SK-N-SH (cell line): ENCODE measurements around the gene NTNG2. TPM values are rescaled to one million over a fixed set of nuclear protein-coding genes. Genes with fewer than 3 reads are reported as not detected.

Source experiments
- CTCF ChIA-PET: fragments of 300-600, 350-600 bp; formaldehyde crosslinking; extraction: SDS; loops from one replicate; lab custom pipeline; 2021; lab: Yijun Ruan, JAX
- POLR2A ChIA-PET: fragments of 350-600 bp; sonication (Branson Sonifier 250); formaldehyde crosslinking; extraction: SDS; loops from one replicate; lab custom pipeline; 2020; ENCODE audit warnings: antibody characterized with exemption, inconsistent platforms; lab: Yijun Ruan, JAX
- DNase-seq: peaks from one replicate; pipeline ENCODE4 v3.0.0; 2012
- H2AFZ ChIP-seq: fragments of 200-600 bp; sonication (generic); 2 replicates; pipeline ENCODE4 v1.8.1; 2016; ENCODE audit warnings: antibody characterized with exemption, mild to moderate bottlenecking, low read depth
- H3F3A ChIP-seq: fragments of 200-600 bp; sonication (generic); replicated peaks from 2 replicates; pipeline ENCODE3; 2016; ENCODE audit warnings: antibody characterized with exemption, mild to moderate bottlenecking; ENCODE audit not compliant: insufficient read depth
- H3K27ac ChIP-seq, 2 experiments: fragments of 200-500 bp in 1 of 2; fragments of 200-600 bp in 1 of 2; sonication (Bioruptor generic) in 1 of 2; sonication (generic), shearing (Covaris generic) in 1 of 2; 2 replicates each; pipeline versions ENCODE4 v1.5.1 to v1.6.1; 2014 to 2016; ENCODE audit warnings: low read depth in 2 of 2, inconsistent platforms in 1 of 2, low read length in 1 of 2, mild to moderate bottlenecking in 1 of 2, mixed read lengths in 1 of 2
- H3K27me3 ChIP-seq: fragments of 200-600 bp; sonication (generic), shearing (Covaris generic); 2 replicates; pipeline ENCODE4 v1.6.1; 2016; ENCODE audit warnings: mixed run types; ENCODE audit not compliant: insufficient read depth
- H3K36me3 ChIP-seq, 2 experiments: fragments of 200-500 bp in 1 of 2; fragments of 200-600 bp in 1 of 2; sonication (Bioruptor generic) in 1 of 2; sonication (generic) in 1 of 2; replicated peaks in 1 of 2; 2 replicates each; pipeline versions ENCODE3 to v1.5.1; 2014 to 2016; ENCODE audit warnings: low read length in 1 of 2, mild to moderate bottlenecking in 1 of 2; ENCODE audit not compliant: insufficient read depth in 2 of 2, control insufficient read depth in 1 of 2
- H3K4me1 ChIP-seq, 2 experiments: fragments of 200-500 bp in 1 of 2; fragments of 200-600 bp in 1 of 2; sonication (Bioruptor generic) in 1 of 2; sonication (generic), shearing (Covaris generic) in 1 of 2; 2 replicates each; pipeline versions ENCODE4 v1.5.1 to v1.6.1; 2014 to 2016; ENCODE audit warnings: low read depth in 1 of 2, low read length in 1 of 2, mixed run types in 1 of 2; ENCODE audit not compliant: insufficient read depth in 2 of 2, control insufficient read depth in 1 of 2
- H3K4me2 ChIP-seq: fragments of 200-600 bp; sonication (generic), shearing (Covaris generic); 2 replicates; pipeline ENCODE4 v1.6.1; 2017; ENCODE audit warnings: mixed run types
- H3K4me3 ChIP-seq, 2 experiments: fragments of 200-500 bp in 1 of 2; fragments of 200-600 bp in 1 of 2; sonication (Bioruptor generic) in 1 of 2; sonication (generic), shearing (Covaris generic) in 1 of 2; 2 replicates each; pipeline versions ENCODE4 v1.5.1 to v1.8.1; 2014 to 2016; ENCODE audit warnings: low read depth in 2 of 2, inconsistent platforms in 1 of 2, low read length in 1 of 2, mild to moderate bottlenecking in 1 of 2, mixed read lengths in 1 of 2, moderate library complexity in 1 of 2
- H3K79me2 ChIP-seq: fragments of 200-600 bp; sonication (generic); 2 replicates; pipeline ENCODE4 v1.8.1; 2017; ENCODE audit warnings: mild to moderate bottlenecking; ENCODE audit not compliant: insufficient read depth
- H3K9ac ChIP-seq: fragments of 200-600 bp; sonication (generic); 2 replicates; pipeline ENCODE4 v1.6.1; 2017; ENCODE audit warnings: mixed run types
- H3K9me2 ChIP-seq: fragments of 200-600 bp; sonication (generic); 2 replicates; pipeline ENCODE4 v1.6.1; 2017; ENCODE audit warnings: mixed run types
- H3K9me3 ChIP-seq: fragments of 200-600 bp; sonication (generic); 2 replicates; pipeline ENCODE4 v1.6.1; 2017; ENCODE audit warnings: mixed run types, mild to moderate bottlenecking, moderate library complexity
- H4K20me1 ChIP-seq: fragments of 200-600 bp; sonication (generic); 2 replicates; pipeline ENCODE4 v1.6.1; 2017; ENCODE audit warnings: mild to moderate bottlenecking, mixed run types; ENCODE audit not compliant: insufficient read depth
- JUND ChIP-seq: IDR thresholded peaks from 2 replicates; pipeline ENCODE4 v1.4.0; 2012
- MXI1 ChIP-seq: IDR thresholded peaks from 2 replicates; pipeline ENCODE4 v1.6.1; 2012; ENCODE audit warnings: mild to moderate bottlenecking, low read depth, low read length, improper control_type of control experiment
- NFIC ChIP-seq: IDR thresholded peaks from 2 replicates; pipeline ENCODE4 v1.4.0; 2012; ENCODE audit warnings: borderline replicate concordance
- RAD21 ChIP-seq: IDR thresholded peaks from 2 replicates; pipeline ENCODE4 v1.6.1; 2012; ENCODE audit warnings: mild to moderate bottlenecking, low read length
- REST ChIP-seq: IDR thresholded peaks from 2 replicates; pipeline ENCODE4 v1.6.1; 2012; ENCODE audit warnings: mild to moderate bottlenecking, low read depth, low read length, moderate library complexity
- RXRA ChIP-seq: IDR thresholded peaks from 2 replicates; pipeline ENCODE4 v1.4.0; 2012; ENCODE audit warnings: low read depth, mild to moderate bottlenecking, borderline replicate concordance
- SMC3 ChIP-seq: IDR thresholded peaks from 2 replicates; pipeline ENCODE4 v1.6.1; 2012; ENCODE audit warnings: low read depth, low read length, improper control_type of control experiment
- TCF12 ChIP-seq: IDR thresholded peaks from 2 replicates; pipeline ENCODE4 v1.4.0; 2012
- USF1 ChIP-seq: IDR thresholded peaks from 2 replicates; pipeline ENCODE4 v1.4.0; 2012; ENCODE audit warnings: low read depth, borderline replicate concordance
- USF2 ChIP-seq: fragments of 150-350 bp; IDR thresholded peaks from 2 replicates; pipeline ENCODE4 v1.6.1; 2017; ENCODE audit warnings: antibody characterized with exemption, low read length, low read depth, borderline replicate concordance
- WGBS: methylation state at CpG from one replicate; pipeline ENCODE4 v1.1.6; 2017; ENCODE audit warnings: low lambda C conversion rate; 5-methylcytosine and 5-hydroxymethylcytosine counted together
- polyA plus RNA-seq, 3 experiments: library from polyadenylated mRNA; depleted of rRNA; stranded (reverse); fragments of >200 nt; gene quantifications; 2 replicates each; pipeline ENCODE4 v1.2.3, GENCODE V29; 2012
- TF ChIP-seq, protein P1 (sequence below): IDR thresholded peaks from 2 replicates; pipeline ENCODE4 v1.4.0; 2012; ENCODE audit warnings: low read depth, borderline replicate concordance

NTNG2 gene
- polyA plus RNA-seq, 1 of the 3 experiments (the other 2 are of a cell fraction): 6.1 TPM

DNA sequence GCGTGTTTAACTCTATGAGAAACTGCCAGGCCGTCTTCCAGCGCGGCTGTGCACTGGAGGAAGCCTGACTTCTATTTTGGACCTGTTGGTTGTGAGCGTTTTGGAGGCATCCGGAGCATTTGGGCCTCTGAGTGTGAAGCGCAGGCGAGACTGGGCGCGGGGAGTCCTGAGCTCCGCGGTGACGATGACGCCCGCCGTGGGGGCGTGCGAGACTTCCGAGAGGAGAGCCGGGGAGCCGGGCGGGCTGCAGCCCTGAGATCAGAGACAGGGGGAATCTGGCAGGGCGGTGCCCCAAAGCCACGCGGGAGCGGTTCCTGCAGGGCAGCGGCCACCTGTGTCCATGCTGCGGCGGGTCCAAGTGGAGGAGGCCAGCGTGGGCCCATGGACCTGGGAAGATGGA is 47.4 kb downstream of the NTNG2 start:
- Histone ChIP-seq H3K27me3 (no peaks in the 10 kb centered on the region), H3K79me2 (no peaks in the 10 kb centered on the region), H3K9me3 (no peaks in the 10 kb centered on the region), H3K36me3 (no peaks in the 10 kb centered on the region), H3K9ac (no peak overlapping the region), H3K4me3 (no peak overlapping the region), H4K20me1 (peaks cover 1% of the 10 kb centered on the region; the same call in 1 of the 2 replicates), H3K27ac (no peak overlapping the region), H2AFZ (no peak overlapping the region), H3K9me2 (no peaks in the 10 kb centered on the region), H3F3A (no peaks in the 10 kb centered on the region), H3K4me1 (peaks cover 2 to 19% of the 10 kb centered on the region in 2 experiments; a peak in 1 of 4 replicates), H3K4me2 (no peak overlapping the region)
- DNase-seq: no peak
- ChIA-PET POLR2A (no interaction called here), CTCF (interaction anchor here (0.6 to 1.4 kb wide), 2 partner anchors 27 to 181 kb away, joined by 3 to 5 read pairs; no protein-coding TSS in a partner anchor)
- TF ChIP-seq SMC3: no peak
- no peak for TF ChIP-seq RXRA
- no peak for TF ChIP-seq MXI1
- TF ChIP-seq USF2: no peak
- no peak for TF ChIP-seq RAD21
- no peak for TF ChIP-seq REST
- TF ChIP-seq TCF12: no peak
- no peak for TF ChIP-seq JUND
- TF ChIP-seq, protein P1, sequence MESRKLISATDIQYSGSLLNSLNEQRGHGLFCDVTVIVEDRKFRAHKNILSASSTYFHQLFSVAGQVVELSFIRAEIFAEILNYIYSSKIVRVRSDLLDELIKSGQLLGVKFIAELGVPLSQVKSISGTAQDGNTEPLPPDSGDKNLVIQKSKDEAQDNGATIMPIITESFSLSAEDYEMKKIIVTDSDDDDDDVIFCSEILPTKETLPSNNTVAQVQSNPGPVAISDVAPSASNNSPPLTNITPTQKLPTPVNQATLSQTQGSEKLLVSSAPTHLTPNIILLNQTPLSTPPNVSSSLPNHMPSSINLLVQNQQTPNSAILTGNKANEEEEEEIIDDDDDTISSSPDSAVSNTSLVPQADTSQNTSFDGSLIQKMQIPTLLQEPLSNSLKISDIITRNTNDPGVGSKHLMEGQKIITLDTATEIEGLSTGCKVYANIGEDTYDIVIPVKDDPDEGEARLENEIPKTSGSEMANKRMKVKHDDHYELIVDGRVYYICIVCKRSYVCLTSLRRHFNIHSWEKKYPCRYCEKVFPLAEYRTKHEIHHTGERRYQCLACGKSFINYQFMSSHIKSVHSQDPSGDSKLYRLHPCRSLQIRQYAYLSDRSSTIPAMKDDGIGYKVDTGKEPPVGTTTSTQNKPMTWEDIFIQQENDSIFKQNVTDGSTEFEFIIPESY: no peak
- no peak for TF ChIP-seq NFIC
- no peak for TF ChIP-seq USF1
- 93% methylated on average over 30 of the region's 30 CpGs for WGBS
